ENCODE results near the gene TET1. TPM values are rescaled to one million over a fixed set of nuclear protein-coding genes. Genes with fewer than 3 reads are reported as not detected.
"Not testable (repeated sequence)": the region's sequence is repeated elsewhere in the genome, so short reads cannot be mapped to it uniquely, and the experiment has no call there.

TET1 gene
- total and polyA plus RNA-seq, 4 donors: 0.18 to 3.6 (median 1.2) TPM

DNA sequence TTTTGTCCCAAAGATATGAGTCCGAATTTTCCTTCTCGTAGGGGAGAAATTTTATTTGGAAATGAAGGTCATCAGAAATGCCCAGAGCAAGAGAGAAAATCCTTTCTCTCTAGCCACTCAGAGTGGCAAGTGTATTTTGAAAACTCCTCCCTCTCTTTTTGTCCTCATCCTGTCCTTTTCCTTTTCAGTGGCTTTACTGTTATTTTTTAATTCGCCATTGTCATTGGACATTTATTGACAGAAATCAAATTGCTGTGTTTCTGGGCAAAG, 39.6 kb downstream of the TET1 start:
- ATAC-seq (ENCODE audit: low FRiP score) (peak; percentile 8), DNase-seq (no peak)
- Histone ChIP-seq H3K9me3 (ENCODE audit: control insufficient read depth, low read length) (no peaks in the 10 kb centered on the region), H3K4me1 (ENCODE audit: control insufficient read depth in 1 of 2, insufficient read depth in 2 of 2, low read length in 2 of 2) (no peaks in the 10 kb centered on the region), H3K27me3 (ENCODE audit: control insufficient read depth in 1 of 2, insufficient read depth in 2 of 2, low read length in 1 of 2) (no peaks in the 10 kb centered on the region), H3K4me3 (ENCODE audit: low read length in 2 of 2) (peak overlapping the region in 1 of 2 donors; percentile 87), H3K36me3 (ENCODE audit: control insufficient read depth in 1 of 2, insufficient read depth in 2 of 2, low read length in 1 of 2) (no peaks in the 10 kb centered on the region), H3K27ac (ENCODE audit: low read depth in 1 of 2, low read length in 2 of 2) (peak overlapping the region in 1 of 2 donors; percentile 32)
- intact Hi-C loops (cut with DNase I): no loop called here
- WGBS, 2 donors: 5 to 8% methylated on average over 3 of the region's 3 CpGs

DNA sequence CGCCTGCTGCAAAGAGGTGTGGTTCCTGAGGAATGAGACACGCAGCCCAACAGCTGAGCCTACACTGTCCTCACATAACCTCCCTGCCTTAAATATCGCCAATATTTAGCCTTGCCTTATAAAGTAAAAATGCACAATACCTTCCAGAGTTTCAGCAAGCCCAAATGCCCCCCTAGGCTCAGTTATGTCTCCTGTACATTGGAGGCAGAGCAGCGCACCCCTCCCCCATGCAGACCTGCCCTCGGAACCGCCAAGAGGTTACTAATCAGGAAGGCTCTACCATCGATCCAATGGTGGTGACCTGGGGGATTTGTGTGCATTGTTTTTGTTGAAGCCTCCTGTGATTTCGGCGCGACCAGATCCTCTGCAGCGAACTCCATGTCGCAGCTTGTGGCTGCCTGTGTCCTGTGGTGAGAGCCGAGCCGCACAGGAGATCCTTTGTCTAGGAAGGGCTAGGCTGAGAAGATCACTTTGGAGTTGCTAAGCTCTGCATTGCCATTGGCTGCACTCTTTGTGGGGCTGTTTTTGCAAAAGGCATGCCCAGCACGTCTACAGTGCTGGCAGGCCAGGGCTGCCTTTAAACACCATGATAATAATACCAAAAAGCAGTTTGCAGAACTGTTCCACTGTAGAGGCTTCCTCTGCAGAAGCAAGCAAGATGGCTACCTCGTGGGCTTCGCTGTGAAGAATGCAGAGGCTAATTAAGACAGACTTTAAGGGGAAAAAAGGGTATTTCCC, 40.1 kb downstream of the TET1 start:
- ATAC-seq (ENCODE audit: low FRiP score): peak; percentile 90
- peak overlapping the region; percentile 37 to 87 for H3K4me3 ChIP-seq (ENCODE audit: low read length in 2 of 2)
- H3K36me3 ChIP-seq (ENCODE audit: control insufficient read depth in 1 of 2, insufficient read depth in 2 of 2, low read length in 1 of 2): no peaks in the 10 kb centered on the region
- no peaks in the 10 kb centered on the region for H3K9me3 ChIP-seq (ENCODE audit: control insufficient read depth, low read length)
- H3K27me3 ChIP-seq (ENCODE audit: control insufficient read depth in 1 of 2, insufficient read depth in 2 of 2, low read length in 1 of 2): no peaks in the 10 kb centered on the region
- intact Hi-C loops (cut with DNase I): no loop called here
- no peaks in the 10 kb centered on the region for H3K4me1 ChIP-seq (ENCODE audit: control insufficient read depth in 1 of 2, insufficient read depth in 2 of 2, low read length in 2 of 2)
- peak in 1 of 2 donors; percentile 64 for DNase-seq
- H3K27ac ChIP-seq (ENCODE audit: low read depth in 1 of 2, low read length in 2 of 2): peak overlapping the region in 1 of 2 donors; percentile 64
- 0 to 1% methylated on average over 17 of the region's 17 CpGs for WGBS, 2 donors

DNA sequence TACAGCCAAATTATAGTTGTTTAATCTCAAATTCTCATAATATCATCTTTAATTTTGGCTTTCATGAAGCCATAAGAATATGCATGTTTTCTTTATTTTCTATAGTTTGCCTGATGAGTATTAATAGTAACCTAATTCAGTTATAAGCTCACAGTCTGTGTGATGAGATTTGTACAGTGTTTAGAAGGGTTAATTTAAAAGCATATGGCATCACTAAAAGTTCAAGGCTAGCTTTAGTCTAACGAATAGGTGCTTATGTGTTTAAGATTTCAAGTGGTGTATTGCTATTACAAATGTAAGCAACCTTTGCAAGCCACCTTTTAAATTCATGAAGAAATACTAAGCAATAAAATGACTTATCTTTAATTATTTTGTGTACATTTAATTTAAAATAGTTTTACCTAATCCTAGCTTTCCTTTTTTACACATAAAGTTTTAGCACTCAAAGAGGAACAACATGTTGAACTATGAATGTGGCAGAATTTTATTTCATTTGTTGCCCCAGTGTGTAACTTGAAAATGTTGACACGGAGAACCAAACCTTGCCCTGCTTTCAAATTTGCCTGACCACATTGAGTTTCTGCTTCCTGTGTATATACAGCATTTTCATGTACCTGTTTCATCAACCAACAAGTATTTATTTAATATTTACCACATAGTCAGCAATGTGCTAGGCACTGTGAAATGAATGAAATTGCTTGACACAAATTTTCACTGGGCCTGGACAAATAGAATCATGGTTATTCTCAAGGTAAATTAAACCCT, 41.5 kb downstream of the TET1 start:
- Histone ChIP-seq H3K27me3 (ENCODE audit: control insufficient read depth in 1 of 2, insufficient read depth in 2 of 2, low read length in 1 of 2) (no peaks in the 10 kb centered on the region), H3K27ac (ENCODE audit: low read depth in 1 of 2, low read length in 2 of 2) (no peak overlapping the region), H3K9me3 (ENCODE audit: control insufficient read depth, low read length) (no peaks in the 10 kb centered on the region), H3K4me1 (ENCODE audit: control insufficient read depth in 1 of 2, insufficient read depth in 2 of 2, low read length in 2 of 2) (peaks cover 0 to under 1% of the 10 kb centered on the region in 2 donors), H3K36me3 (ENCODE audit: control insufficient read depth in 1 of 2, insufficient read depth in 2 of 2, low read length in 1 of 2) (no peaks in the 10 kb centered on the region), H3K4me3 (ENCODE audit: low read length in 2 of 2) (no peak overlapping the region)
- no peak for DNase-seq
- WGBS, 2 donors: 29 to 38% methylated on average over 2 of the region's 2 CpGs
- intact Hi-C loops (cut with DNase I): no loop called here
- ATAC-seq (ENCODE audit: low FRiP score): no peak

DNA sequence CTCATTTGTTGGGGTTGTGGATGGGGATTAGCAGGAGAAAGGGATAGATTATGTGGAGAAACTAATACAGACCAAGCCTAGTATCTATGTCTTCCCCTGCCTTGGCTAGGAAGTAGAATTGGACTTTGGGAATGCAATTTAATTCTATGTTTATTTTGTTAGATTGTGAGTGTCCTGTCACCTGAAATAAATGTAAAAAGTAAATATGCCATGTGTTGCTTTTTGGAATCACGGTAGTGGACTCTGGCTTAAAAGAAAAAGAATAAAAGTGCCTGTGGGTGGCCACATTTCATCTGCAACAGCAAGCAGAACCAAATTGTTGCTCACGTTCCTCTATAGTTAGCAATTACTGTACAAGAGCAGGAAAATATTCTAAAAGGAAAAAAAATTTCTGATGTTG, 42.3 kb downstream of the TET1 start:
- 27 to 34% methylated on average over 2 of the region's 2 CpGs for WGBS, 2 donors
- no peak for DNase-seq
- Histone ChIP-seq H3K4me1 (ENCODE audit: control insufficient read depth in 1 of 2, insufficient read depth in 2 of 2, low read length in 2 of 2) (peaks cover 0 to 2% of the 10 kb centered on the region in 2 donors), H3K36me3 (ENCODE audit: control insufficient read depth in 1 of 2, insufficient read depth in 2 of 2, low read length in 1 of 2) (no peaks in the 10 kb centered on the region), H3K27ac (ENCODE audit: low read depth in 1 of 2, low read length in 2 of 2) (no peak overlapping the region), H3K9me3 (ENCODE audit: control insufficient read depth, low read length) (no peaks in the 10 kb centered on the region), H3K4me3 (ENCODE audit: low read length in 2 of 2) (no peak overlapping the region), H3K27me3 (ENCODE audit: control insufficient read depth in 1 of 2, insufficient read depth in 2 of 2, low read length in 1 of 2) (no peaks in the 10 kb centered on the region)
- intact Hi-C loops (cut with DNase I): no loop called here
- no peak for ATAC-seq (ENCODE audit: low FRiP score)

DNA sequence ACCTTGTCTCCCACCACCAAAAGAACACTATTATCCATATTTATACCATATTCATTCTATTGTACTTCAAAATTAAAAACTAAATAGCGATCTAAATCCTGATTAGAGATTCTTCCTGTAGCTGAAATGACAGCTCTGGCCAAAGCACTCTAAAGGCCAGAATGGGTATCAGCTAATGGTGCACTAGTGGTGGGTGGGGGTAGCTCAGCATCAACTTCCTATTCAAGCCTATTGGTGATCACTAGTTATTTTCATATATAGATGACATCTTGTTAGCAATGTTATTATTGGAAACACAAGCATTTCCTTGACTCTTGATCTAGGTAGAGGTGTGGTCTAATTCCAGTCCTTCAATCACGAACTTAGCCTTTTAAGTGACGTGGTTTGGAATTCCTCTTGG, 43.6 kb downstream of the TET1 start:
- ATAC-seq (ENCODE audit: low FRiP score): no peak
- intact Hi-C loops (cut with DNase I): no loop called here
- Histone ChIP-seq H3K27me3 (ENCODE audit: control insufficient read depth in 1 of 2, insufficient read depth in 2 of 2, low read length in 1 of 2) (no peaks in the 10 kb centered on the region), H3K36me3 (ENCODE audit: control insufficient read depth in 1 of 2, insufficient read depth in 2 of 2, low read length in 1 of 2) (no peaks in the 10 kb centered on the region), H3K9me3 (ENCODE audit: control insufficient read depth, low read length) (no peaks in the 10 kb centered on the region), H3K4me1 (ENCODE audit: control insufficient read depth in 1 of 2, insufficient read depth in 2 of 2, low read length in 2 of 2) (peaks cover 0 to 2% of the 10 kb centered on the region in 2 donors), H3K4me3 (ENCODE audit: low read length in 2 of 2) (no peak overlapping the region), H3K27ac (ENCODE audit: low read depth in 1 of 2, low read length in 2 of 2) (no peak overlapping the region)
- no peak for DNase-seq
- 94 to 95% methylated on average over 3 of the region's 3 CpGs for WGBS, 2 donors

DNA sequence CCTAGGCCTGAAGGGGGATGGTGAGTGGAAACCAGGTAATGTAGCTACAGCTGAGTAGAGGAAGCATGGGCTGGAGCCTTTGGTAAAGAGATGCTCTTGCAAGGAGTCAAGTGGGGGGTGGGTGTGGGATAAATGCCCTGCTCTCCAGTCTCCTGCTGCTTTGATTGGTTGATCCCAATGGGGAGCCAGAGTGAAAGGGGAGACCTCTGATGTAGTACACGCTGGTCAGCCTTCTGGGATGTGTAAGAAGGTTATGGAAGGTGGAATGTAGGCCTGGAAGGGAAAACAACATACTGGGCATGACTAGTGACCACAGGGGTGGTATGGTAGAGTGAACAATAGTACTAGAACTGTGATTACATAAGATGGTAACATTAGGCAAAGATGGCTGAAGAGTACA, 44.3 kb downstream of the TET1 start:
- DNase-seq: no peak
- 95 to 97% methylated on average over 1 of the region's 1 CpG for WGBS, 2 donors
- H3K27ac ChIP-seq (ENCODE audit: low read depth in 1 of 2, low read length in 2 of 2): no peak overlapping the region
- ATAC-seq (ENCODE audit: low FRiP score): no peak
- no peaks in the 10 kb centered on the region for H3K27me3 ChIP-seq (ENCODE audit: control insufficient read depth in 1 of 2, insufficient read depth in 2 of 2, low read length in 1 of 2)
- intact Hi-C loops (cut with DNase I): no loop called here
- H3K4me1 ChIP-seq (ENCODE audit: control insufficient read depth in 1 of 2, insufficient read depth in 2 of 2, low read length in 2 of 2): peaks cover 0 to 2% of the 10 kb centered on the region in 2 donors
- H3K4me3 ChIP-seq (ENCODE audit: low read length in 2 of 2): no peak overlapping the region
- H3K36me3 ChIP-seq (ENCODE audit: control insufficient read depth in 1 of 2, insufficient read depth in 2 of 2, low read length in 1 of 2): no peaks in the 10 kb centered on the region
- no peaks in the 10 kb centered on the region for H3K9me3 ChIP-seq (ENCODE audit: control insufficient read depth, low read length)

DNA sequence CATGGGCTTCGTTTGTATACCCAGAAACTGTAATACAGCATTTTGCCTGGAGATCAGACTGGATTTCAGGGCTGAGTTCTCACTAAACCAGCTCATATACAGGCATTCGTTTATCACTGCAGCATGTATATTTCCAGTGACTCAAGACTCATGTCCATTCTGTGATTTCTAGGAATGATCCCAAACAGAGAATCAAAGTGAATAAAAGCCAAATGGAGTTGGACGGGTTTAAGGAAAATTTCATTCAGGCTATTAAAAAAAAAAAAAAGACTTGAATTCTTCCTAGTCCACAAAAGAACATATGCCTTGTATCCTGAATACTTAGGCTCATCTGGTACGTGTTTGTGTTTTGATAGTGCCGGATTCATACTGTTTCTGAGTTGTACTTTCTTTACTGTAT, 46.8 kb downstream of the TET1 start:
- 10 to 13% methylated on average over 5 of the region's 5 CpGs for WGBS, 2 donors

DNA sequence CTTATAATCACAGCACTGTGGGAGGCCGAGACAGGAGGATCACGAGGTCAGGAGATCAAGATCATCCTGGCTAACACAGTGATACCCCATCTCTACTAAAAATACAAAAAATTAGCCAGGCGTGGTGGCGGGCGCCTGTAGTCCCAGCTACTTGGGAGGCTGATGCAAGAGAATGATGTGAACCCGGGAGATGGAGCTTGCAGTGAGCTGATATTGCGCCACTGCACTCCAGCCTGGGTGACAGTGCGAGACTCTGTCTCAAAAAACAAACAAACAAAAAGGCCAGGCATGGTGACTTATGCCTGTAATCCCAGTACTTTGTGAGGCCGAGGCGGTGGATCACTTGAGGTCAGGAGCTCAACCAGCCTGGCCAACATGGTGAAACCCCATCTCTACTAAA, 49.9 kb downstream of the TET1 start:
- H3K27me3 ChIP-seq (ENCODE audit: control insufficient read depth in 1 of 2, insufficient read depth in 2 of 2, low read length in 1 of 2); DNase-seq; H3K36me3 ChIP-seq (ENCODE audit: control insufficient read depth in 1 of 2, insufficient read depth in 2 of 2, low read length in 1 of 2); intact Hi-C loops (cut with DNase I); H3K4me1 ChIP-seq (ENCODE audit: control insufficient read depth in 1 of 2, insufficient read depth in 2 of 2, low read length in 2 of 2); H3K4me3 ChIP-seq (ENCODE audit: low read length in 2 of 2); ATAC-seq (ENCODE audit: low FRiP score); H3K9me3 ChIP-seq (ENCODE audit: control insufficient read depth, low read length); H3K27ac ChIP-seq (ENCODE audit: low read depth in 1 of 2, low read length in 2 of 2): not testable (repeated sequence)
- 97 to 98% methylated on average over 10 of the region's 10 CpGs for WGBS, 2 donors

More for the DNA sequence above, 46.8 kb downstream of the TET1 start:
- peak; percentile 54 for ATAC-seq (ENCODE audit: low FRiP score)
- no peak for DNase-seq
- H3K27me3 ChIP-seq (ENCODE audit: control insufficient read depth in 1 of 2, insufficient read depth in 2 of 2, low read length in 1 of 2): no peaks in the 10 kb centered on the region
- H3K9me3 ChIP-seq (ENCODE audit: control insufficient read depth, low read length): no peaks in the 10 kb centered on the region
- intact Hi-C loops (cut with DNase I): no loop called here
- no peak overlapping the region for H3K4me3 ChIP-seq (ENCODE audit: low read length in 2 of 2)
- no peak overlapping the region for H3K27ac ChIP-seq (ENCODE audit: low read depth in 1 of 2, low read length in 2 of 2)
- H3K36me3 ChIP-seq (ENCODE audit: control insufficient read depth in 1 of 2, insufficient read depth in 2 of 2, low read length in 1 of 2): no peaks in the 10 kb centered on the region
- H3K4me1 ChIP-seq (ENCODE audit: control insufficient read depth in 1 of 2, insufficient read depth in 2 of 2, low read length in 2 of 2): peaks cover 0 to 2% of the 10 kb centered on the region in 2 donors

DNA sequence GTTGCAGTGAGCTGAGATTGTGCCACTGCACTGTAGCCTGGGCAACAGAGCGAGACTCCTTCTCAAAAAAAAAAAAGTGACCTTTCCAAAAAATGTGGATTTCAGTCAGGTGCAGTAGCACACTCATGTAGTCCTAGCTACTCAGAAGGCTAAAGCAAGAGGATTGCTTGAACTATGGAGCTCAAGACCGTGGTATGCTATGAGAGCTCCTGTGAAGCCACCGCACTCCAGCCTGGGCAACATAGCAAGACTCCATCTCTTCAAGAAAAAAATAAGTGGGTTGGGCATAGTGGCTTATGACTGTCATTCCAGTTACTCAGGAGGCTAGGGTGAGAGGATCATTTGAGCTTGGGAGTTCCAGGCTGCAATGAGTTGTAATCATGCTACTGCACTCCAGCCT, 51.1 kb downstream of the TET1 start:
- Histone ChIP-seq H3K4me1 (ENCODE audit: control insufficient read depth in 1 of 2, insufficient read depth in 2 of 2, low read length in 2 of 2) (peaks cover 1 to 2% of the 10 kb centered on the region in 2 donors), H3K36me3 (ENCODE audit: control insufficient read depth in 1 of 2, insufficient read depth in 2 of 2, low read length in 1 of 2) (no peaks in the 10 kb centered on the region), H3K9me3 (ENCODE audit: control insufficient read depth, low read length) (no peaks in the 10 kb centered on the region), H3K4me3 (ENCODE audit: low read length in 2 of 2) (no peak overlapping the region), H3K27ac (ENCODE audit: low read depth in 1 of 2, low read length in 2 of 2) (no peak overlapping the region), H3K27me3 (ENCODE audit: control insufficient read depth in 1 of 2, insufficient read depth in 2 of 2, low read length in 1 of 2) (no peaks in the 10 kb centered on the region)
- WGBS, 2 donors: 81 to 94% methylated on average over 3 of the region's 3 CpGs
- DNase-seq: no peak
- intact Hi-C loops (cut with DNase I): no loop called here
- ATAC-seq (ENCODE audit: low FRiP score): no peak
